CD4-positive, alpha-beta T cell treated with Interferon alpha-2 for 1 hour (primary cell): ENCODE measurements around the gene ALDH18A1.
"Not testable (repeated sequence)": the region's sequence is repeated elsewhere in the genome, so short reads cannot be mapped to it uniquely, and the experiment has no call there.

Source experiments
- DNase-seq, 2 donors: peaks; one replicate each; pipeline ENCODE4 v3.0.0-alpha.2; 2020 to 2022

Gene ALDH18A1

DNA sequence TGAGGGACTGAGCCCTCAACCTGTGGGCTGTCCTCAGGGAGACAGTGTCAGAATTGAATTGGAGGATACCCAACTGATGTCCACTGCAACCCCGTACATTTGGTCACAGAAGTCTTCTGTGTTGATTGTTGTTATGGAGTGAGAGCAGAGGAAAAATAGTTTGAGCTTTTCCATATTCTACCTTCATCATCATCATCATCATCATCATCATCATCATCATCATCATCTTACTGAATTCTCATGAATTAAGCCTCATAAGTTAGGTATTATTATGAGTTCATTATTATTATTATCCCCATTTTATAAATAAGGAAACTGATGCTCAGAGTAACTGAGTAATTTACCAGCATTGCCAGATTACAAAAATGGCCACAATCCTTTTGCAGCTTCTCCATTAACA lies 8.4 kb downstream of the ALDH18A1 start:
- no peak for DNase-seq

GRCh38 chr10:95646160-95646559 lies 10.4 kb downstream of the ALDH18A1 start:
- no peak for DNase-seq

GRCh38 chr10:95644901-95645300 lies 11.6 kb downstream of the ALDH18A1 start:
- DNase-seq = no peak

- DNase-seq = no peak
Measured at GRCh38 chr10:95640891-95641315, 15.6 kb downstream of the ALDH18A1 start.

DNA sequence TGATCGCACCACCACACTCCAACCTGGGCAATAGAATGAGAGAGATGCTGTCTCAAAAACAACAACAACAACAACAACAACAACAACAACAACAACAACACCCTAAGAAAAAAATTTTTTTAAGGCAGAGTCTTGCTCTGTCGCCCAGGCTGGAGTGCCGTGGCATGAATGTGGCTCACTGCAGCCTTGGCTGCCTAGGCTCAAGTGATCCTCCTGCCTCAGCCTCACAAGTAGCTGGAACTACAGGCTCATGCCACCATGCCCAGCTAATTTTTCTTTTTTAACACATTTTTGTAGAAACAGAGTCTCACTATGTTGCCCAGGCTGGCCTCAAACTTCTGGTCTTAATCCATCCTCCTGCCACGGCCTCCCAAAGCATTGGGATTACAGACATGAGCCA lies 18.6 kb downstream of the ALDH18A1 start:
- no peak for DNase-seq

GRCh38 chr10:95637140-95637539 lies 19.4 kb downstream of the ALDH18A1 start:
- no peak for DNase-seq

- DNase-seq = no peak
Measured at GRCh38 chr10:95635319-95635733, 21.2 kb downstream of the ALDH18A1 start.

DNA sequence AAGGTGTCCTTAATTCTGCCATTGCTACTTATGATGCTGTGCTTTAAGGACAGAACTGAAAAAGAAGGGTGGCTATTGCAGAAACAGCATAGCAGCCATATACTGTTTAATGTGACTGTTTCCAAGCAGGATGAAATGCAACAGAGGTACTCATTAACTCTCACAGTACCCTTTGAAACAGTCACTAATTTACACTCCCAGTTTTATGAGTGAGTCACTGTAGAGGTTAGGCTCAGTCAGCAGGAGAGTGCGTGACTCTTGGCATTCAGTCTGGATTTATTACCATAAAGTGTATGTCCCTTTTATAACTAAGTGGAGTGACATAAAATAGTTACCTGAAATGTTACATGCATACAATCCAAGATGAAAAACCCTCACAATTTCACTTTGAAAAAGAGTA lies 27.7 kb downstream of the ALDH18A1 start:
- DNase-seq = no peak

DNA sequence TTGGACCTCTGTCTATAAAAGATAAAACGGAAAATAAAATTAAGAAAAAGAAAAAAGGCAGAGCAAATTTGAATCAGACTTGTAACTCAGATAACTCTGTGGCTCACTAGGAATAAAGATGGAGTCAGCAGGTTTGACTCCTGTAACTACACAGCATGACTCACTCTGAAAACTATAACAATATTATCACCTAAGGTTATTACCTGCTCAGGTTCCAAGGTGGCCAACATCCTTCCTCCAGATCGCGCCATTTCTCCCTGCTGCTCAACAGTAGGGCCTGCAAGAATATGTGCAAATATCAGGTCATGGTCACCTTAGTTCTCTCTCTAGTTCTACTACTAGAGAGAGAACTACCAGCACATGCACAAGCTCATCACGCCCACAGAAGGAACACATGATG lies 30.0 kb downstream of the ALDH18A1 start:
- no peak for DNase-seq

- DNase-seq = not testable (repeated sequence)
Measured at GRCh38 chr10:95620415-95620814, 36.1 kb downstream of the ALDH18A1 start.

DNA sequence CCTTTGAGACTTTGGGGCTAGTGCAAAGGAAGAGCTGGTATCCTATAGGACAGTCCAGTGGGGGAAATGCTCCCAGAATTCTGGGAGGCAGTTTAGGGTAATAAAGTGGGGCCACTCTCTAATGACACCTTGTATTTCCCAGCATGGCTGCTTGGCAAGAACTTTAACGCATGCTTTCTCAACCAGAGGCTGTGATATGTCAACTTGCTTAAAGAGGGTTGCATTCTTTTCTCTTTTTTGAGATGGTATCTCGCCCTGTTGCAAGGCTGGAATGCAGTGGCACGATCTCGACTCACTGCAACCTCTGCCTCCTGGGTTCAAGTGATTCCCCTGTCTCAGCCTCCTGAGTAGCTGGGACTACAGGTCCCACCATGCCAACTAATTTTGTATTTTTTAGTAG lies 38.4 kb downstream of the ALDH18A1 start:
- no peak for DNase-seq

- DNase-seq = no peak
Measured at GRCh38 chr10:95616446-95616845, 40.1 kb downstream of the ALDH18A1 start.

- no peak for DNase-seq
Measured at GRCh38 chr10:95613330-95613729, 43.2 kb downstream of the ALDH18A1 start.

DNA sequence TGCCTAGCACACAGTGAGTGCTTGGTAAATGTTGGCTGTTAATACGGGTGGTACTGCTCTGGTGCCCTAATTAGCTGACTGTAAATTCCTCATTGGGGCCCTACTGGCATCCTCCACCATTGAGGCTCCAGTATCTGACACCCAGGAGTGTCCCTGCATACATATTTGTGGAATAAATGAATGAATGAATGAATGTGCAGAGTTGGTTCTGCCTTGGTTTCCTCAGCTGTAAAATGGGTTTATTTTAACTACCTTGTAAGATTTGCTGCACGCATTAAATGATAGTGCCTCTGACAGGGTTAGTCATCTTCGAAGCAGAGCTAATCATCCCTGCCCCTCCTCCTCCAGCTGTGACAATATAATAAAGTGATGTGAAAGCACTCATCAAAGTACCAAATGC lies 45.8 kb downstream of the ALDH18A1 start:
- DNase-seq = no peak

DNA sequence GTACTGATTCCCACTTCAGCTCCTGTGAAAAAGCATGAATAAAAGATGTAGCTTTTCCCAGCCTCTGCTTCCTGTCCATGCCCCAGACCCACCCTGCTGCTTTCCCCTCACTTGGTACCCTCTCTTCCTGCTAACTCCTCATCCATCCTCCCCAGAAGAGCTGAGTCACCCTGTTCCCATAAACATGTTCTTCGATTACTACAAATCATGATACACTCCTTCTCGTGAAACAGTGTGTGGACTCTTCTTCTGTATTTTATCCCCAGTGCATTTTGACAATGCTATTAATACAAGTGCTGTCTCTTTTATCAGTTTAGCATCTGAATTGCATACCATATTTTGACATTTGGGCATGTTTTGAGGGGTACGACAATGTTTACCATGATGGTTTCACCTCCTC lies 49.6 kb downstream of the ALDH18A1 start:
- no peak for DNase-seq

- no peak for DNase-seq
Measured at GRCh38 chr10:95605163-95605562, 51.3 kb downstream of the ALDH18A1 start.

DNA sequence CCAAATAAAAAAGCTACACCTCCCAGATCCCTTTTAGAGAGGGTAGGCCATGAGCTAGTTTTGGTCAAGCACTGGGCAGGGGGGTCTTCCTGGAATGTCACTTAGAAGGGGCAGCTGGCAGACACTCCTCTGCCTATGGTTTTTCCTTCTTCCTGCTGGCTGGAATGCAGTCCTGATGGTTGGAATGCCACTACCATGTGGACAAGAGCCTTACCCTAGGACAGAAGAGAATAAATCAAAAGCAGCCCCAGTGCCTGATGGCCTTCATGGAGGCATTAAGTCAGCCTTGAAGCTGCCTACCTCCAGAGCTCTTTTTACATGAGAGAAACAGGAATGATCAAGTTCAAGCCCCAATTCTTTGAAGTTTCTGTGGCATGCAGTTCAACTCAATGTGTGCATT lies 51.9 kb downstream of the ALDH18A1 start:
- DNase-seq = no peak

GRCh38 chr10:95602382-95602781 lies 54.1 kb downstream of the ALDH18A1 start:
- no peak for DNase-seq

DNA sequence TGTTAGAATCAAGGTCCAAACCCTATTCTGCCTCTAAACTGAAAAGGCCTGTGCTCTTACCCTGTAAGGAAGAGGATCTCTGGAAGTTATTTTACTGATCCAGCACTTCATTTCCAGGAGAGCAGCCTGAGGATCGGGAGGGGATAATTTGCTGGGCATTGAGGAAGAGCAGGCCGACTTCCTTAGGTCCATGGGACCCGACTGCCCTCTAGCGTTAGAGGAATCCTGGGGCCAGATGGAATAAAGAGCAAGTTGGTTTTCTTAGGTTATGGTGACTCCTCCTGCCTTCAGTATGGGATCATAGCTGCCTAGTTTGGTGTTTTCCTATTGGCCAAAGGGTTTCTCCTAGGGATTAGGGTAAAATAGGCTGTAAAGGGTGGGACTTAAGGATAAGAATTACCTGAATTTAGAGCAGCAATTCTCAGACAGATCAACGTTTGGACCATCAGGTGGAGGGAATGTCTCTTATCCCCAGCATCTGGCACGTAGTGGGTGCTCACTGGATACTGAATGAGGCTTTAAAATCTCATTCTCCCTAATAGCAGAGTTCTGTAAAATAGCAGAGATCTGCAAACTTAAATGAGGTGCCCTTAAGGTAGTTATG lies 55.3 kb downstream of the ALDH18A1 start:
- peak; percentile 27 to 49 for DNase-seq

DNA sequence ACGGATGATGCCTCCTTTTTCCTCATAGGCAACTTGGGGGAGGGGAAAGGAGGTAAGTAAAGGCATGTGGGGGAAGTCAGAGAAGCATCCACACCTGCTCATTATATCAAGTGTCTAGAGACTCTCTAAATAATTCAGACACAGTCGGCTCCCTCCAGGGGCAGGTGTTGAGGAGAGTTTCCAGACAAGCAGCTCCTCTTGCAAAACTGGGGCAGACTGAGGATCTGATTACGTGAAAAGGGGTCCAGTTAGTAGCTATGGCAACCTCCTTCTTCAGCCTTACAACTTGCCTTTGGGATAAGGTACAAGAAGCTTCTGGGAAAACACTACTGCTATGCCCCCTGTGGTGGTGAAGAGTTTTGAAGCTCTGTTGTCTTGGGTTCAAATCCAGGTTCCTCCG lies 56.4 kb downstream of the ALDH18A1 start:
- DNase-seq = no peak

- DNase-seq = no peak
Measured at GRCh38 chr10:95597788-95598187, 58.7 kb downstream of the ALDH18A1 start.

DNA sequence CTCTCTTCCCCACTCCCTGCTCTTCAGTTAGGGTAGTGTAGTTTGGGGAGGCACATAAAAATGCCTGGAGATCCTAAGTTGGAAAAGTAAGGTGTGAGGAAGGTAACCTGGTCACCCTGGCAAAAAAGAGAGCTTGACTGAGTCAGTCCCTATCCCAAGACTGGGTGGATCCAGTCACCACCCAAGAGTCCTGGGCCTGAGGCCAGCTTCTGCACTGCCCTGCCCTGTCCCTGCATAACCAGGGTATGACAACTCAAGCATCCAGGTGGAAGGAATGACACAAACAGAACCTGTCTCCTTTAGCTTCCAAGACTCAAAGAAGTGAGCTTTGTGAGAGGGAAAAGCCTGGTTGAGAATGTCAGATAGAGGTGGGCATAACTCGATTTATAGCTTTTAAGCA lies 68.5 kb downstream of the ALDH18A1 start:
- DNase-seq = no peak

GRCh38 chr10:95579835-95580535 lies 76.5 kb downstream of the ALDH18A1 start:
- no peak for DNase-seq

- no peak for DNase-seq
Measured at GRCh38 chr10:95579292-95579691, 77.2 kb downstream of the ALDH18A1 start.

GRCh38 chr10:95578619-95579018 lies 77.9 kb downstream of the ALDH18A1 start:
- no peak for DNase-seq
